Activated CD8-positive, alpha-beta memory T cell treated with anti-CD3 and anti-CD28 coated beads for 24 hours (primary cell): ENCODE data around the gene RIN3.
"Not testable (repeated sequence)": the region's sequence is repeated elsewhere in the genome, so short reads cannot be mapped to it uniquely, and the experiment has no call there.

Source experiments
- DNase-seq: peaks from one replicate; pipeline ENCODE4 v3.0.0-alpha.2; 2020

Gene RIN3

DNA sequence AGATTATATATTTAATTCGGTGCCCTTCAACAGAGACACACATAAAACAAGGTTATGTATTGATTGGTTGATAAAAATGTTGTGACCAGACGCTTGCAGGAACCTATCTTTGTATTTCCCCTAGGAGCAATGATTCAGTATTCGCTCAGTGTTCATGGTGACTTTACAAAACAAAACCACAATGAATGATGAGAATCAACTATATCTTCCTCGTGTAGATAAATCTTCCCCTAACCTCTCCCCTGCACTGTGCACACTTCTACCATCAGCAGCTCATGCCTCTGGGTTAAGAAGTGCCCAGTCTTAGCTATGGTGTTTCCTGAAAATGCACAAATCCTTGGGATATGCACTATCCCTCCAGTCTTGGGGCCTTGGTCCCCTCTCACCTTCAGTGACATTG lies 16.3 kb downstream of the RIN3 start:
- no peak for DNase-seq

GRCh38 chr14:92531106-92531873 lies 17.7 kb downstream of the RIN3 start:
- DNase-seq = peak; percentile 90

DNA sequence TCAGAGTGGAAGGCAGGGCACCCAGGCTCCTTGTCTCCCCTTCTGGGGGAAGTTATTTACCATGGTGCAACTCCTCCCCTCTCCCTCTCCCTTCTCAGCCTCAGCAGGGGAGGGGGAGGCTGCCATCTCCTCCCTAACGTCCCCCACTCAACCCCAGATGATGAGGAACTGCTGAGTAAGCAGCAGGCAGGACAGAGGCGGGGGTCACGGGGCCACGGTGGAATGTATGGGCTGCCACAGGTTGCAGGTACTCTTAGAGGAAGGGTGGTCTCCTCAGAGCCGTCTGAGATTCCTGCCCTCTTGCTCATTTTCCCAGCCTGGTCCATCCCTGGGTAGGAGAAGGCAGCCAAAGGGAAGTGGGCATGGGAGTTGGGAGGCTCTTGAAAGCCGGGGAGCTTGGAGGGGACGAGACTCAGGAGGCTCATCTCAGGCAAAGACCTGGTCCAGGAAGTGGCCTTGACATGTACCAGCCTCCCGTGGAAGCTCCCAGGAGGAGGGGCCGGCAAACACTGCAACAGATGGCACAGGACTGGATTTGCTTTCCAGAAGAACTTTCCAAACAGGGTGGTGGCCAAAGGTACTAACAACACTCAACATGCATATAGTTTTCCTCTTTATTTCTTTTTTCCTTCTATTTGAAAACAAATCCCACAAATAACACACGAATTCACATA lies 19.0 kb downstream of the RIN3 start:
- no peak for DNase-seq

DNA sequence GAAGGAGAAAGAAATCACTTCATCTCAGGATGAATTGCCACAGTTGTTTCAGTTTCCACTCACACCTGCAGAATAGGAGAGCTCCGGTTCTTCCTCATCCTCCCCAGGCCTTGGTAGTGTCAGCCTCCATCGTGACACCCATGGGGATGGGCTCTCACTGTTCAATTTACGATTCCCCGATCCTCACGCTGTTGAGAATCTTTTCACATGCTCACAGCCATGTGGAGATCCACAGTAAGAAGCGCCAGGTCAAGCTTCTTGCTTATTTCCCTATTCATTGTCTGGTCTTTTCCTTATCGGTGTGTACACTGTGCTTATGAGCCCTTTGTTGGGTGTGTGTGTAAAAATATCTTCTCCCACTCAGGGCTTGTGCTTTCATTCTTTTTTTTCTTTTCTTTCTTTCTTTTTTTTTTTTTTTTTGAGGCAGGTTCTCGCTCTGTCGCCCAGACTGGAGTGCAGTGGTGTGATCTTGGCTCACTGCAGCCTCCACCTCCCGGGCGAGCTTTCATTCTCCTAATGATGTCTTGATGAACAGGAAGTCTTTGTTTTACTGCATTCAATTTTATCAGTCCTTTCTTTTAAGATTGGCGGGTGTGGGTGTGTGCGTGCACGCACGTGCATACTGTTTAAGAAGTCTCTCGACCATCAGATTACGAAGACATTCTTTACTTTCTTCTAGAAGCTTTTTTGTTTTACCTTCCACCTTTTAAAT lies 21.5 kb downstream of the RIN3 start:
- DNase-seq = no peak

DNA sequence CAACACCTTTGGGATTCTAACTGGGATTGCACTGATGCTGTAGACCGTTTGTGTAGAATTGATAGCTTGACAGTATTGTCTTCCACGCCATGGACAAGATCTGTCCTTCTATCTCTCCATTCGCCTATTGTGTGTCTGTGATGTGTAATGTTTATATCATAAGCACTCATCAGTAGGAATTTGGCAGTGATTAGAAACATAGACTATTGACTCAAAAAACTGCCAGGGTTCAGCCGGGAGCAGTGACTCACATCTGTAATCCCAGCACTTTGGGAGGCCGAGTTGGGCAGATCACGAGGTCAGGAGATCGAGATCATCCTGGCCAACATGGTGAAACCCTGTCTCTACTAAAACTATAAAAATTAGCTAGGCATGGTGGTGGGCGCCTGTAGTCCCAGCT lies 22.6 kb downstream of the RIN3 start:
- not testable (repeated sequence) for DNase-seq

DNA sequence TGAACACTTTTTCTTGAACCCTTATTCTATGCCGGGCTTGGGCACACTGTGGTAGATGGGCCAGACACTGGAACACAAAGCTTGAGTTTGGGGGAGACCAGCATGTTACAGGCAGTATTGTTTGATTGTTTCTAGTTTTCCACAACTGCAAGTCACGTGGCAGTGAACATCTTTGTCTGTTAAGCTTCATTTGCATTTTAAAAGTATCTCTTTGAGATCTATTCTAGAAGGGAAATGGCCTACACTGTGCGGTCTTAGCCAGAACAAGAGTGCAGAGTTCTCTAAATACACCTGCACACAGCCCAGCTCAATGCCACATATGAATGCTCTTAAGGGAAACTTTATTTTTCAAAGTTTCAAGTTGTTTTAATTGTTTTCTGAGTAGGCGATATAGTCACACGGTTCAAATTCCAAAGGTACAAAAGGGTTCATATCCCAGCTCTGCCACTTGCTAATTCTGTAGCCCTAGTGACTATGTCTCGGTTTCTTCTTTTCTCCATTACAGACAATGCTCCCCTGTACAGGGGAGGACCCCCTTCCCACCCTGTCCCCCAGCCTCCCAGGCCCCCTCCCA lies 24.9 kb downstream of the RIN3 start:
- no peak for DNase-seq

DNA sequence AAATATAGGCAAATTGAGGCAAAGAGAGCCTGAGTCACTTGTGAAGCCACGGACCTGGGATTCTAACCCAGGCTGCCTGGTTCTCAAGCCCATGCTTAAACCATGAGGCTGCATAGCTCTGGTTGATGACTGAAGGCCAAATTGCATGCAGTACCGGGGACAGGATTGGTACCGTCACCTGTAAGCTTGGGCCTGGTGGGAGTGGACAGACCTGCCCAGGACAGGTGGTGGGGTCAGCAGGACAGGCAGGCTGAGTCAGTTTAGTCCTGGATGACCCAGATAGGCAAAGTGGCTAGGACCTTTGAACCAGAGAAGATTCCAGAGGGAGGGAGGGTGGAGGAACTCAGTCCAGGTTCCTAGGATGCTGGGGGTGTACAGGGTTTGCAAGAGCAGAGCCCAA lies 25.8 kb downstream of the RIN3 start:
- DNase-seq = no peak

GRCh38 chr14:92539875-92540274 lies 26.3 kb downstream of the RIN3 start:
- no peak for DNase-seq

DNA sequence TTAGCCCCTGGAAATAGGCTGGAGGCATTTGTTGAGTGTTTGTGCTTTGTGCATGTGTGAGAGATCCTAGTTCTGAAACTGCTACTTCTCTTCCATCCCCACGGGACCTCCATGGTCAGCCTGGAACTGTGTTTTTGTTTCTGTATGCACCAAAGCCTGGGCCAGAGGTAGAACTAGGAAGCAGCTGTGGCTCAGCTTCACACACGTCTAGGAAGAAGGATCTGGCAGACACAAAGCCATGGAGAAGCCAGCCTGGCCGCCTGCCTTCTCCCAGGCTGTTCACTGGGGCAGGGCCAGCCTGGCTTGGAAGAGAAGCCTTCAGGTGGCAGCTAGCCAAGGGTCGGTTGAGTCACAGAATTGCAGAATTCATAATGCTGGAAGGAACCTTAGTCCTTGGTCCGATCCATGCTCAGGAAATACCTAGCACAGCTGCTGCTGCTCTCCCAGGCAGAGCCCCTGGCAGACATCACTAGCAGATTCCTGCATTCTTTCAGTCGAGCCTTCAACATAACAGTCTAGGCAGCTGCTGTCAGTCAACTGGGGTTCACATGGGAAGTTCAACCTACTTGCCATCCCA lies 27.0 kb downstream of the RIN3 start:
- DNase-seq = no peak

DNA sequence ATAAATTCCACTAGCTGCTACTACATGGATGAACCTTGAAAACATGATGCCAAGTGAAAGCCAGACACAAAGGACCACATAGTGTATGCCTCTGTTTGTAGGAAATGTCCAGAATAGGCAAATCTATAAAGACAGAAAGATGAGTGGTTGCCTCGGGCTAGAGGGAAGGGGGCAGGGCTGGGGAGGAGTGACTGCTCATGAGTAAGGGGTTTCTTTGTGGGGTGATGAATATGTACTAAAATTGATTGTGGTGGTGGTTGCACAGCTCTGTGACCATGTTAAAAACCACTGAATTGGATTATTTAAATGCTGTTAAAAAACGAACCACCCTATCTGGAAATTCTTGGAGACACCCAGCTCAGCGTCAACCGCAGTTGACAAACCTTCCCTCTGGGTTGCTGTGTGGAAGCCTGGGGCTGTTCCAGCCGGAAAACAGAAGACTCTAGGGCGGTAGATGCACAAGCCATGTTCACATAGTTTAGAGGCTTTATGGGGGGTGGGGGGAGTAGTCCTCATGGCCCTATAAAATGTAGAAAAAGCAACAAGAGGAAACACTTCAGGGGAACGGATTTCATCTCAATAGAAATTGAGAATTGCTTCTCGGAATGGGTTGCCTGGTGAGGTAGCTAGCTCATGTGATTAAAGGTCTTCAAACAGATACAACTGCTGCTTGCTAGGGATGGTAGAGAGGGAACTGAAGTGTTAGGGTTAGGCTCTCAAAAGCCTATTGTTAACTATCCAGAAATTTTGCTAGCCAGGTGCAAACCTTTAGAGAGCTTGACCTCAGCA lies 29.4 kb downstream of the RIN3 start:
- DNase-seq = no peak

DNA sequence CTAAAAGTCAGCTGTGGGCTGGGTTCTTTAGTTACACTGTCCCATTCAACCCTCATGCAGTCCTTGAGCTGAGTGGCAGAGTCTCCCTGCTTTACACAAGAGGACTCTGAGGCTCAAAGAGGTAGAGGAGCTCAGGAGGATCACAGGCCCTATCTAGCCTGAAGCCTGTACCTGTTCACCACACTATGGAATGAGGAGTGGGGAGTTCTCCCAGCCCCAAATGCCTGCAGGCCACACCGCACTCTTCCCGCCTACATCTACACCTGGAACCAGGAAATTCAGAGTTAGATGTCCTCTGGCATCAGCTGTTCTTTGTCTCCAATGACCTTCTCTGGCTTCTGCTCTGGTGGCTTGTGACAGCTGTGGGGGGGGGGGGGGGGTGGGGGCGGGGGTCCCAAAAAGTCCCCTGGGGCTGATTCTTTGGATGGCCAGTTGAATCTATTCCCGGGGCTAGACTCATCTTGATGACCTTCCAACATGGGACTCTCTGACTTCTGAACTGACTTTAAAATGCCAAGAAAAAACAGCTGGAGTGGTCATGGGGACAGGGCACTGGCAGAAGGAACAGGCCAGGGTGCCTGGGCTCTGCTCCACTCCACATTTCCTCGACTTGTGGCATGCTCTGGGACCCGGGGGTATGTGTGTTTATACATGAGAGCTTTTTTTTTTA lies 30.6 kb downstream of the RIN3 start:
- no peak for DNase-seq

DNA sequence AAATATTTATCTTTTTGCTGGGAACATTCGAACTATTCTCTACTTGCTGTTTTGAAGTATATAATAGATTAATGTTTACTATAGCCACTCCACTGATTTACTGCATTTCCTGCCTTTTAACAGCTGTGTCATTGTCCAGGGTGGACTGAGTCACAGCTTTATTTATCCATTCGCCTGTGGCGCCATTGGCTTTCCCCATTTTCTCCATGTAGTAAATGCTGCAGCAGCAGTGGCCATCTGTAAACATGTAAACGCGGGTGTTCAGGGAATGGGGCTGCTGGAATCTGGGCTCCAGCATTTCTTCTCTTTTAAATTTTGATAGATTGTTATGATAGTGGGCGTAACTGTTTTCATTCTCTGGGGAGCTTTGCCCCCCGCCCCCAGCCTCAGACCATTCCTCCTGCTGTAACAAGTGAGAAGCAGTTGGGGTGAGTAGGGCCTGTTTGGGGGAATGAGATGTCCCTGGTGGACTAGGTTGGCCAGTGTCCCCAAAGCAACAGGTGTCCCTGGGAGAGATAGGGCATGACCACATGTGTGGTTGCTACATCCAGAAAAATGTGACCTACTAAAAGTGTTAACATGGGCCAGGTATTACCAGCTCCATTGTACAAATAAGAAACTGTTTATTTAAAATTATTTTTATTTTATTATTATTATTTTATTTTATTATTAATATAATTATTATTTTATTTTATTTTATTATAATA lies 32.9 kb downstream of the RIN3 start:
- DNase-seq = no peak

DNA sequence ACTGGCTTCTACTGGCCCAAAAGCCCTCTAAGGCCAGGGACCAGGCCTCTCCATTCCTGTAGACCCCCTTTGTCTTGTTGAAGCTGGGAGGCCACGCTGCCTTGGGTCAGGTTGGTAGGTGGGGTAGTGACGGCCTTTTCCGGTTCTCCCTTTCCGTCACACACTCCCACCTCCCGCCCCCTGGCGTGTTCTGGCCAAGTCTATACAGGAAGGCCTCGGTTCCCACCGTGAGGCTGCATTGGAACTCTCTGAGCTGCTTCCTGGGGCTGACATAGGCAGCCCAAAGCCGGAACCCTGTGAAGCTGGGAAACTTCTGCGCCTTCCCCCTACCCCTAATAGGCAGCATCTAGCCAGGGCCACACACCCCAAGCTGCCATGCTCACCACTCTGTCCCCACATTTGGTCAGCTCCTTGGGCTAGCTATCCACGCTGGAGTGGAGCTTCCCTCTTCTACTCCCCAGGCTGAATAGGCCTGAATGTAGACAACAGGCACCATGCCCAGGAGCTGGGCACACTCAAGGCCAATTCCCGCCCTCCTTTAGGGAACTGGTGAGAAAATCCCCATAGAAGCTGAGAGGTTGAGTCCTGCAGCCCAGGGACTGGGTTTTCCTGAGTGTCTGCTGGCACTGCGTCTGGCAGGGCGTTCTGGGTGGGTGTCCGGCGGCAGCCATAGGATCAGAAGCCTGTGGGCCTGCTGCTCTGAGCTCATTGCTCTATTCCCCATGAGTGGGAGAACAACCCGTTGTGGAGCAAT lies 35.7 kb downstream of the RIN3 start:
- no peak for DNase-seq

- no peak for DNase-seq
These were observed 36.3 kb downstream of the RIN3 start for GRCh38 chr14:92549859-92550230.

DNA sequence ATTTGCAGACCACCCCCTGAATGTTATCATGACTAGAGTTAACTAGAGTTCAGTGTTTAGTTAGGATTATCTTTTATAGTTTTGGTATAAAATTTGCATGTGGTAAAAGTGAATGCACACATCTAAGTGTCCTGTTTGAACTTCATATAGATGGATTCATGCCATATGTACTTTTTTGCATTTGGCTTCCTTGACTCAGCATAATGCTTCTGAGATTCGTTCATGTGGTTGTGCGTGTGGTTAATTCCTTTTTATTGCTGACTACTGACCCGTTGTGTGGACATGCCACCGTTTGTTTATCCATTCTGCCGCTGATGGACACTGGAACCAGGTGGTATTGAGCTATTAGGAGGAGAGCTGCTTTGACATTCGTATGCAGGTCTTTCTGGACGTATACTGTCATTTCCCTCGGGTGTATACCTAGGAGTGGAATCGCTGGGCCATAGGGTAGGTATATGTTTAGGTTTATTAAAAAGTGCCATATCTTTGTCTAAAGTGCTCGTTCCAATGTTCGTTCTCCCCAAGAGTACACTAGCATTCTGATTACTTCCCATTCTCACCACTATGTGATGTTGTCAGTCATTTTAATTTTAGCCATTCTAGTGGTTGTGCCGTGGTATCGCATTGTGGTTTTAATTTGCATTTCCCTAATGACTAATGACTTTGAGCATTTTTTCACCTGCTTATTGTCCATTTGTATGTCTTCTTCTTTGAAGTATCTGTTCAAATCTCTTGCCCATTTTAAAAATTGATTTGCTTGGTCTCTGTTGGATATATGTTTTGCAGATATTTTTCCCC lies 37.7 kb downstream of the RIN3 start:
- no peak for DNase-seq

GRCh38 chr14:92552066-92552465 lies 38.5 kb downstream of the RIN3 start:
- no peak for DNase-seq

- DNase-seq = no peak
These were observed 39.9 kb downstream of the RIN3 start for GRCh38 chr14:92553438-92553837.

DNA sequence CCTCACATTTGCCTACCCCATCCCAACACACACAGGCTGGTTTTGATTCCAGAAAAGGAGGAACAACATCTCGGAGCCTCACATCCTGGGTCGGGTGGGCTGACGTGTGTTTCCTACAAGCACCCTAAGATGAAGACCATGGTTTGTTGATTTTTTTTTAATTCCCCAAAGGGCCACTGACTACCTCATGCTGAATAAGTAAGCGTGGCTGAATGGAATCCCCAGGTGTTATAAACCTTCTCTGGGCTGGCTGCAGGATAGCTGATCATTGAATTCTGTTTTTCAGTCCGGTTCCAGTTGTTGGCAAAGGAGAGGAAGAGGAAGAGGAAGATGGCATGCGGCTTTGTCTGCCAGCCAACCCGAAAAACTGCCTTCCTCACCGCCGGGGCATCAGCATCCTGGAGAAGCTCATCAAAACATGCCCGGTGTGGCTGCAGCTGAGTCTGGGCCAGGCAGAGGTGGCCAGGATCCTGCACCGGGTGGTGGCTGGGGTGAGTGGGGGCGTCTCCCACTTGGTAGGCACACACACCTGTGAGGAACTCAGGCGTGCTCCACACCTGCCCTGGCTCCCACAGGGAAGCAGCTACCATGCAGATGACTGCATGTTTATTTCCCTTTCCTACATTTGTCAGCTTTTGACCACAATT lies 42.0 kb downstream of the RIN3 start:
- DNase-seq = no peak

GRCh38 chr14:92556255-92556741 lies 42.7 kb downstream of the RIN3 start:
- peak; percentile 78 for DNase-seq
